Calu3 (cell line): ENCODE data around the gene BORCS8. TPM values are rescaled to one million over a fixed set of nuclear protein-coding genes. Genes with fewer than 3 reads are reported as not detected.
"Not testable (repeated sequence)": the region's sequence is repeated elsewhere in the genome, so short reads cannot be mapped to it uniquely, and the experiment has no call there.

ENCODE experiments used
- BruUV-seq: library from RNA; stranded (reverse); fragments of 400-500 nt; replicated peaks from 2 replicates; lab custom pipeline; 2021; lab: Mats Ljungman, UMichigan
- CTCF ChIA-PET: fragments of 300-600 bp; sonication (Branson Sonifier 250); formaldehyde crosslinking; loops from one replicate; lab custom pipeline; 2022; ENCODE audit warnings: antibody characterized with exemption; lab: Charles Lee
- DNase-seq: peaks from one replicate; pipeline ENCODE4 v3.0.0; 2022
- H3K27ac Mint-ChIP-seq: one replicate; pipeline ENCODE4 v1.8.0; 2022; ENCODE audit warnings: mixed read lengths; ENCODE audit not compliant: unreplicated experiment
- H3K27me3 Mint-ChIP-seq: one replicate; pipeline ENCODE4 v1.8.0; 2022; ENCODE audit warnings: mixed read lengths; ENCODE audit not compliant: unreplicated experiment
- H3K36me3 Mint-ChIP-seq: one replicate; pipeline ENCODE4 v1.8.0; 2022; ENCODE audit warnings: mild to moderate bottlenecking, moderate library complexity, mixed read lengths; ENCODE audit not compliant: insufficient read depth, unreplicated experiment
- H3K4me1 Mint-ChIP-seq: one replicate; pipeline ENCODE4 v1.8.0; 2022; ENCODE audit warnings: mild to moderate bottlenecking, low read depth, mixed read lengths; ENCODE audit not compliant: unreplicated experiment
- H3K4me3 Mint-ChIP-seq: one replicate; pipeline ENCODE4 v1.8.0; 2022; ENCODE audit warnings: mild to moderate bottlenecking, low read depth, moderate library complexity, mixed read lengths; ENCODE audit not compliant: unreplicated experiment
- H3K9me3 Mint-ChIP-seq: one replicate; pipeline ENCODE4 v1.8.0; 2022; ENCODE audit warnings: low read depth, mixed read lengths; ENCODE audit not compliant: unreplicated experiment
- CTCF ChIP-seq: fragments of 200-600 bp; IDR thresholded peaks from one replicate; pipeline ENCODE4 v1.8.0; 2022; ENCODE audit warnings: antibody characterized with exemption; ENCODE audit not compliant: unreplicated experiment
- intact Hi-C: fragments of 100-400 bp; cut with micrococcal nuclease; formaldehyde crosslinking; loops from one replicate; pipeline ENCODE4 v1.10.0; 2022; ENCODE audit not compliant: unreplicated experiment
- total RNA-seq: library from RNA; stranded (reverse); gene quantifications from 2 replicates; pipeline ENCODE4 v1.2.3, GENCODE V29; 2022

The BORCS8 gene
- total RNA-seq, 1 experiment from 2014 or later, result 26.3 TPM

GRCh38 chr19:19185853-19186740 lies 5.9 kb downstream of the BORCS8 start:
- Mint-ChIP-seq H3K27ac (no peak overlapping the region), H3K27me3 (no peaks in the 10 kb centered on the region), H3K4me3 (no peak overlapping the region), H3K4me1 (no peaks in the 10 kb centered on the region), H3K36me3 (peaks cover 14% of the 10 kb centered on the region), H3K9me3 (no peaks in the 10 kb centered on the region)
- intact Hi-C loops, result no loop called here
- no TSS peak for BruUV-seq
- TF ChIP-seq CTCF, result peak; percentile 35
- DNase-seq, result peak; percentile 50
- CTCF ChIA-PET, result no interaction called here

GRCh38 chr19:19181488-19181998 lies 10.4 kb downstream of the BORCS8 start:
- BruUV-seq, result no TSS peak
- CTCF ChIA-PET, result no interaction called here
- Mint-ChIP-seq H3K4me3 (no peak overlapping the region), H3K27me3 (no peaks in the 10 kb centered on the region), H3K36me3 (peaks cover 4% of the 10 kb centered on the region), H3K27ac (no peak overlapping the region), H3K4me1 (no peaks in the 10 kb centered on the region), H3K9me3 (no peaks in the 10 kb centered on the region)
- DNase-seq, result no peak
- intact Hi-C loops, result no loop called here
- no peak for TF ChIP-seq CTCF

- intact Hi-C loops, result no loop called here
- no peak for TF ChIP-seq CTCF
- CTCF ChIA-PET, result no interaction called here
- H3K36me3 Mint-ChIP-seq, result peaks cover 3% of the 10 kb centered on the region
- no peaks in the 10 kb centered on the region for H3K27me3 Mint-ChIP-seq
- H3K4me1 Mint-ChIP-seq, result no peaks in the 10 kb centered on the region
- H3K4me3 Mint-ChIP-seq, result no peak overlapping the region
- no peak overlapping the region for H3K27ac Mint-ChIP-seq
- no peaks in the 10 kb centered on the region for H3K9me3 Mint-ChIP-seq
- DNase-seq, result no peak
- no TSS peak for BruUV-seq
These were observed 12.2 kb downstream of the BORCS8 start for GRCh38 chr19:19179548-19180441.

- TF ChIP-seq CTCF, result no peak
- Mint-ChIP-seq H3K4me1 (no peaks in the 10 kb centered on the region), H3K36me3 (peaks cover 4% of the 10 kb centered on the region), H3K4me3 (no peak overlapping the region), H3K27me3 (no peaks in the 10 kb centered on the region), H3K9me3 (no peaks in the 10 kb centered on the region), H3K27ac (no peak overlapping the region)
- no TSS peak for BruUV-seq
- no peak for DNase-seq
- intact Hi-C loops, result no loop called here
- CTCF ChIA-PET, result no interaction called here
These were observed 15.0 kb downstream of the BORCS8 start for GRCh38 chr19:19176950-19177349.

GRCh38 chr19:19173243-19173642 lies 18.7 kb downstream of the BORCS8 start:
- BruUV-seq, H3K4me1 Mint-ChIP-seq, intact Hi-C loops: not testable (repeated sequence)

More at GRCh38 chr19:19173243-19173642, 18.7 kb downstream of the BORCS8 start:
- H3K9me3 Mint-ChIP-seq, H3K4me3 Mint-ChIP-seq, H3K27me3 Mint-ChIP-seq, CTCF ChIA-PET, DNase-seq, H3K27ac Mint-ChIP-seq: not testable (repeated sequence)
- H3K36me3 Mint-ChIP-seq, result peaks cover 23% of the 10 kb centered on the region
